AG09309 (cell line): ENCODE results near the gene PARD6A.

Experiments
- DNase-seq: peaks from one replicate; pipeline ENCODE4 v3.0.0-alpha.2; 2010; ENCODE audit warnings: low read depth
- H3K4me3 ChIP-seq: 2 replicates; pipeline ENCODE4 v1.5.1; 2011; ENCODE audit warnings: mild to moderate bottlenecking, low read depth, low read length, moderate library complexity; ENCODE audit not compliant: control insufficient read depth
- TF ChIP-seq, protein P1 (sequence below): IDR thresholded peaks from 2 replicates; pipeline ENCODE4 v1.5.1; 2011; ENCODE audit warnings: mild to moderate bottlenecking, low read depth, low read length, inconsistent platforms; ENCODE audit not compliant: insufficient read depth, control insufficient read depth; ENCODE audit errors: missing control alignments

The PARD6A gene, protein sequence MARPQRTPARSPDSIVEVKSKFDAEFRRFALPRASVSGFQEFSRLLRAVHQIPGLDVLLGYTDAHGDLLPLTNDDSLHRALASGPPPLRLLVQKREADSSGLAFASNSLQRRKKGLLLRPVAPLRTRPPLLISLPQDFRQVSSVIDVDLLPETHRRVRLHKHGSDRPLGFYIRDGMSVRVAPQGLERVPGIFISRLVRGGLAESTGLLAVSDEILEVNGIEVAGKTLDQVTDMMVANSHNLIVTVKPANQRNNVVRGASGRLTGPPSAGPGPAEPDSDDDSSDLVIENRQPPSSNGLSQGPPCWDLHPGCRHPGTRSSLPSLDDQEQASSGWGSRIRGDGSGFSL

GRCh38 chr16:67660564-67661028, at the start of gene PARD6A:
Gene PARD6A, plus strand, starts transcription at chr16:67660960. Its CDS starts 79 bp downstream, at chr16:67661039.
- TF ChIP-seq, protein P1, sequence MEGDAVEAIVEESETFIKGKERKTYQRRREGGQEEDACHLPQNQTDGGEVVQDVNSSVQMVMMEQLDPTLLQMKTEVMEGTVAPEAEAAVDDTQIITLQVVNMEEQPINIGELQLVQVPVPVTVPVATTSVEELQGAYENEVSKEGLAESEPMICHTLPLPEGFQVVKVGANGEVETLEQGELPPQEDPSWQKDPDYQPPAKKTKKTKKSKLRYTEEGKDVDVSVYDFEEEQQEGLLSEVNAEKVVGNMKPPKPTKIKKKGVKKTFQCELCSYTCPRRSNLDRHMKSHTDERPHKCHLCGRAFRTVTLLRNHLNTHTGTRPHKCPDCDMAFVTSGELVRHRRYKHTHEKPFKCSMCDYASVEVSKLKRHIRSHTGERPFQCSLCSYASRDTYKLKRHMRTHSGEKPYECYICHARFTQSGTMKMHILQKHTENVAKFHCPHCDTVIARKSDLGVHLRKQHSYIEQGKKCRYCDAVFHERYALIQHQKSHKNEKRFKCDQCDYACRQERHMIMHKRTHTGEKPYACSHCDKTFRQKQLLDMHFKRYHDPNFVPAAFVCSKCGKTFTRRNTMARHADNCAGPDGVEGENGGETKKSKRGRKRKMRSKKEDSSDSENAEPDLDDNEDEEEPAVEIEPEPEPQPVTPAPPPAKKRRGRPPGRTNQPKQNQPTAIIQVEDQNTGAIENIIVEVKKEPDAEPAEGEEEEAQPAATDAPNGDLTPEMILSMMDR = no peak
- peak; percentile 72 for DNase-seq
- H3K4me3 ChIP-seq = peak within 1 kb of the TSS; percentile 87

DNA sequence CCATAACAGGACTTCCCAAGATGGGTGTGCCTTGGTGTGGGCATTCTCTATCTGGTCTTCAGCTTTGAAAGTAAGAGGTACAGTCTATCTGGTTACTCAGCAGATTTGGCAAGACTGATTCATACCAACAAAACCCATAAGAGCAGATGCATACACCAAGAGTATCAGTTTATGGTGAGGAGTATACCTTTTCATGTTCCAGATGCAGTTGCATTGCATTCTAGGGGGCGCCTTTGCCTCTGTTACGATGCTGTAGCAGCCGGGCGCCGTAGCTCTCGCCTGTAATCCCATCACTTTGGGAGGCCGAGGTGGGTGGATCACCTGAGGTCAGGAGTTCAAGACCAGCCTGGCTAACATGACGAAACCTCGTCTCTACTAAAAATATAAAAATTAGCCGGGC, 47.0 kb upstream of the PARD6A start:
- DNase-seq = no peak
- no peak overlapping the region for H3K4me3 ChIP-seq
- TF ChIP-seq, protein P1 = peak; percentile 3

GRCh38 chr16:67628216-67628615, 32.5 kb upstream of the PARD6A start:
- H3K4me3 ChIP-seq = no peak overlapping the region
- no peak for DNase-seq
- TF ChIP-seq, protein P1 = no peak

- H3K4me3 ChIP-seq = no peak overlapping the region
- TF ChIP-seq, protein P1 = no peak
- no peak for DNase-seq
Measured at GRCh38 chr16:67632415-67633172, 28.2 kb upstream of the PARD6A start.

DNA sequence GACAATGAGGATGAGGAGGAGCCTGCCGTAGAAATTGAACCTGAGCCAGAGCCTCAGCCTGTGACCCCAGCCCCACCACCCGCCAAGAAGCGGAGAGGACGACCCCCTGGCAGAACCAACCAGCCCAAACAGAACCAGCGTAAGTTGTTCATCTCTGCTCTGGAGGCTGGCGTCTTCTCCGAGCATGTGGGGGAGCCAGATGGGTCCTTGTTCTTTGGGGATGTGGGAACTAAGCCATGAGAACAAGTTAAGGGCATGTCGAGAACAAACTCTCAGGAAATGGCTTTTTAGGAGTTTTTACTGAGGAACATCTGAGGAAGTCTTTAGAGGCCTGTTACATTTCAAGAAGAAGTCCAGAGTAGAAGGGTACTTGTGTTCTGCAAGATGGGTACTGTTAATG, 24.0 kb upstream of the PARD6A start:
- no peak for DNase-seq
- no peak overlapping the region for H3K4me3 ChIP-seq
- TF ChIP-seq, protein P1 = no peak

GRCh38 chr16:67637625-67638024, 23.1 kb upstream of the PARD6A start:
- TF ChIP-seq, protein P1 = no peak
- H3K4me3 ChIP-seq = no peak overlapping the region
- DNase-seq = no peak
